ENCODE data around the gene CDC20. TPM values are rescaled to one million over a fixed set of nuclear protein-coding genes. Genes with fewer than 3 reads are reported as not detected.

The CDC20 gene
- total and polyA plus RNA-seq, 2 of the 4 experiments (the other 2 are of a cell fraction) = 103 to 107 TPM

- no peak for TF ChIP-seq NFE2L2 (IDR thresholded peaks at IDR 0.05; ENCODE audit: low read depth, low read length)
Observed at GRCh38 chr1:43382027-43382779, 23.4 kb downstream of the CDC20 start (continued).

GRCh38 chr1:43383449-43383848, 24.7 kb downstream of the CDC20 start:
- Histone ChIP-seq H2AK9ac (replicated peaks; ENCODE audit: low read depth, low read length, poor library complexity) (no peak overlapping the region), H3K23ac (ENCODE audit: low read depth, low read length) (no peak overlapping the region), H3K18ac (ENCODE audit: low read depth, low read length) (no peak overlapping the region), H4K8ac (ENCODE audit: low read depth in 2 of 2, low read length in 2 of 2) (no peak overlapping the region), H2BK20ac (ENCODE audit: low read depth, low read length) (no peak overlapping the region), H4K5ac (ENCODE audit: low read depth, low read length) (no peak overlapping the region), H4K20me1 (ENCODE audit: insufficient read depth, low read length) (peaks cover 20% of the 10 kb centered on the region; the same call in 1 of the 2 replicates), H3K4me2 (ENCODE audit: low read depth, low read length) (no peak overlapping the region), H3K14ac (replicated peaks; ENCODE audit: low read depth, low read length) (no peak overlapping the region), H3K9ac (ENCODE audit: low read depth, low read length) (no peak overlapping the region), H2AK5ac (ENCODE audit: low read depth, low read length) (no peak overlapping the region), H3K4me1 (ENCODE audit: control insufficient read depth, insufficient read depth, low read length) (peaks cover 6% of the 10 kb centered on the region), H2BK15ac (ENCODE audit: low read depth, low read length) (no peak overlapping the region), H4K91ac (ENCODE audit: insufficient read depth, low read depth, low read length) (no peak overlapping the region), H3K4me3 (ENCODE audit: insufficient read depth, low read depth, low read length) (no peak overlapping the region), H3K56ac (ENCODE audit: extremely low read depth, insufficient read depth, low read length) (no peak overlapping the region), H3K27ac (ENCODE audit: insufficient read depth, low read length) (no peak overlapping the region), H3K9me1 (ENCODE audit: insufficient read depth, low read length) (peaks cover 14% of the 10 kb centered on the region), H3K27me3 (ENCODE audit: control insufficient read depth, insufficient read depth, low read length) (no peaks in the 10 kb centered on the region), H3K79me1 (ENCODE audit: low read depth in 1 of 2, low read length in 2 of 2) (peaks cover 18 to 64% of the 10 kb centered on the region in 2 experiments), H2AFZ (replicated peaks; ENCODE audit: low read length, poor library complexity) (no peak overlapping the region), H3K9me3 (ENCODE audit: control insufficient read depth, insufficient read depth, low read length) (no peaks in the 10 kb centered on the region), H2BK120ac (ENCODE audit: low read depth, low read length) (no peak overlapping the region), H3K4ac (ENCODE audit: low read depth, low read length) (no peak overlapping the region), H2BK5ac (ENCODE audit: low read depth, low read length, poor library complexity, severe bottlenecking) (no peak overlapping the region), H3K36me3 (ENCODE audit: control insufficient read depth, insufficient read depth, low read length) (peaks cover 54% of the 10 kb centered on the region)
- dilution Hi-C loops (cut with HindIII; ENCODE audit: low sequenced_read_pairs, unreplicated experiment) = no loop called here
- in situ Hi-C loops (cut with MboI; ENCODE audit: low sequenced_read_pairs) = no loop called here
- CTCF ChIA-PET = no interaction called here
- POLR2A ChIA-PET (ENCODE audit: unreplicated experiment) = no interaction called here
- DNase-seq = no peak
- ATAC-seq (ENCODE audit: low read depth) = no peak
- intact Hi-C loops (cut with micrococcal nuclease) = no loop called here
- no CpG with 5 or more reads among the region's 2 CpGs for WGBS, 2 experiments (ENCODE audit: extremely low coverage in 2 of 2, insufficient read length in 1 of 2)
- no TSS peak for BruUV-seq (replicated peaks)
- TF ChIP-seq CHD1 (IDR thresholded peaks at IDR 0.05; ENCODE audit: low read depth, low read length) (no peak), MAFK (IDR thresholded peaks at IDR 0.05; ENCODE audit: low read depth, low read length) (no peak), CTCF (conservative IDR thresholded peaks at IDR 0.05; ENCODE audit: low read depth, low read length) (peak; percentile 21; the same call in 1 of the 2 replicates), CEBPB (IDR thresholded peaks at IDR 0.05; ENCODE audit: low read depth, low read length) (no peak), RCOR1 (IDR thresholded peaks at IDR 0.05; ENCODE audit: insufficient replicate concordance, low read length) (no peak), BHLHE40 (IDR thresholded peaks at IDR 0.05; ENCODE audit: low read depth, low read length) (no peak), POLR2A (IDR thresholded peaks at IDR 0.05; ENCODE audit: low read depth, low read length) (no peak), USF2 (IDR thresholded peaks at IDR 0.05; ENCODE audit: low read depth, low read length) (no peak), MXI1 (IDR thresholded peaks at IDR 0.05; ENCODE audit: borderline replicate concordance, low read depth, low read length) (no peak), FOS (IDR thresholded peaks at IDR 0.05; ENCODE audit: low read depth, low read length) (no peak), ELK1 (IDR thresholded peaks at IDR 0.05; ENCODE audit: borderline replicate concordance, low read depth, low read length) (no peak), RAD21 (IDR thresholded peaks at IDR 0.05; ENCODE audit: low read length) (peak; percentile 34), RFX5 (IDR thresholded peaks at IDR 0.05; ENCODE audit: low read depth, low read length) (no peak), NFE2L2 (IDR thresholded peaks at IDR 0.05; ENCODE audit: low read depth, low read length) (no peak)

Data from IMR-90 (cell line).